Dermis blood vessel endothelial cell (primary cell): Measurements from ENCODE around the gene MDM1. TPM values are rescaled to one million over a fixed set of nuclear protein-coding genes. Genes with fewer than 3 reads are reported as not detected.

ENCODE experiments used
- DNase-seq: peaks from one replicate; pipeline ENCODE4 v3.0.0; 2010
- total RNA-seq: library from RNA; depleted of rRNA; stranded (reverse); fragments of >200 nt; gene quantifications from 2 replicates; pipeline ENCODE4 v1.2.3, GENCODE V29; 2014

The MDM1 gene
- total RNA-seq, 1 donor from 2014 or later, result 11.1 TPM

- DNase-seq, result no peak
Observed at GRCh38 chr12:68270358-68270757, 61.8 kb downstream of the MDM1 start.

GRCh38 chr12:68269779-68270178 is 62.4 kb downstream of the MDM1 start:
- DNase-seq, result no peak

GRCh38 chr12:68268967-68269366 is 63.2 kb downstream of the MDM1 start:
- DNase-seq, result no peak

- DNase-seq, result no peak
Observed at GRCh38 chr12:68267892-68268396, 64.2 kb downstream of the MDM1 start.

- no peak for DNase-seq
Observed at GRCh38 chr12:68264857-68265256, 67.3 kb downstream of the MDM1 start.

- no peak for DNase-seq
Observed at GRCh38 chr12:68264158-68264855, 67.9 kb downstream of the MDM1 start.

GRCh38 chr12:68263366-68263765 is 68.8 kb downstream of the MDM1 start:
- no peak for DNase-seq

- DNase-seq, result no peak
Observed at GRCh38 chr12:68261896-68262295, 70.3 kb downstream of the MDM1 start.

- no peak for DNase-seq
Observed at GRCh38 chr12:68260153-68260552, 72.0 kb downstream of the MDM1 start.

- no peak for DNase-seq
Observed at GRCh38 chr12:68259318-68259940, 72.7 kb downstream of the MDM1 start.

GRCh38 chr12:68253504-68253903 is 78.7 kb downstream of the MDM1 start, which contains the start of gene IL22:
Gene IL22, minus strand, starts transcription at chr12:68253604. Its CDS starts 156 bp downstream, at chr12:68253448.
- no peak for DNase-seq

- no peak for DNase-seq
Observed at GRCh38 chr12:68252077-68252476, 80.1 kb downstream of the MDM1 start.

- no peak for DNase-seq
Observed at GRCh38 chr12:68250454-68250853, 81.7 kb downstream of the MDM1 start.

GRCh38 chr12:68247785-68248184 is 84.4 kb downstream of the MDM1 start:
- DNase-seq, result no peak

- DNase-seq, result no peak
Observed at GRCh38 chr12:68246350-68246749, 85.8 kb downstream of the MDM1 start.

- DNase-seq, result no peak
Observed at GRCh38 chr12:68245180-68246021, 86.8 kb downstream of the MDM1 start.

Other genes with a start within 250 kb of the MDM1 start
- gene IFNG, start 172.6 kb downstream of the MDM1 start, total RNA-seq, result not detected in 2 replicates
- gene IL26, start 106.6 kb downstream of the MDM1 start, total RNA-seq, result not detected in 2 replicates
- gene IL22, start 78.8 kb downstream of the MDM1 start, total RNA-seq, result not detected in 2 replicates